HepG2 (cell line): Measurements from ENCODE around the gene WASHC3. TPM values are rescaled to one million over a fixed set of nuclear protein-coding genes. Genes with fewer than 3 reads are reported as not detected.
A peak's percentile ranks its signal among the peaks of the same experiment; 100 is the strongest.

ENCODE experiments used
- CREM ChIP-seq, 2 experiments: sonication (generic) in 1 of 2; formaldehyde crosslinking in 1 of 2; IDR thresholded peaks; 2 replicates each; pipeline versions ENCODE4 v1.4.0 to v1.6.1; 2016 to 2020; ENCODE audit warnings: antibody characterized with exemption in 1 of 2, mild to moderate bottlenecking in 1 of 2, missing genetic modification reagents in 1 of 2
- ELF3 ChIP-seq: IDR thresholded peaks from 2 replicates; pipeline ENCODE4 v1.6.1; 2016; ENCODE audit warnings: missing genetic modification reagents, missing compliant biosample characterization
- ETV6 ChIP-seq: sonication (generic); formaldehyde crosslinking; conservative IDR thresholded peaks from 2 replicates; pipeline ENCODE4 v1.4.0; 2020; ENCODE audit warnings: missing genetic modification reagents
- FOXA1 ChIP-seq, 2 experiments: fragments of 450-650 bp in 1 of 2; sonication (generic) in 1 of 2; formaldehyde crosslinking in 1 of 2; IDR thresholded peaks; 2 replicates each; pipeline versions ENCODE4 v1.4.0 to v1.6.1; 2016 to 2020; ENCODE audit warnings: missing genetic modification reagents in 1 of 2
- FOXA3 ChIP-seq: IDR thresholded peaks from 2 replicates; pipeline ENCODE4 v1.6.1; 2016; ENCODE audit warnings: missing genetic modification reagents, missing compliant biosample characterization
- FOXK1 ChIP-seq: sonication (generic); formaldehyde crosslinking; IDR thresholded peaks from 2 replicates; pipeline ENCODE4 v1.4.0; 2020; ENCODE audit warnings: low read depth, missing genetic modification reagents, borderline replicate concordance
- GLMP ChIP-seq: sonication (generic); formaldehyde crosslinking; IDR thresholded peaks from 2 replicates; pipeline ENCODE4 v1.9.0; 2021; ENCODE audit warnings: missing genetic modification reagents, mild to moderate bottlenecking, borderline replicate concordance
- HNRNPL ChIP-seq: fragments of 200-400 bp; formaldehyde crosslinking; IDR thresholded peaks from 2 replicates; pipeline ENCODE4 v1.6.1; 2017; ENCODE audit warnings: mild to moderate bottlenecking, low read depth, low read length
- HOXD1 ChIP-seq: sonication (generic); formaldehyde crosslinking; IDR thresholded peaks from 2 replicates; pipeline ENCODE4 v1.5.0; 2020; ENCODE audit warnings: missing genetic modification reagents
- JUND ChIP-seq: sonication (generic); formaldehyde crosslinking; IDR thresholded peaks from 2 replicates; pipeline ENCODE4 v1.8.0; 2022; ENCODE audit warnings: mild to moderate bottlenecking, missing genetic modification reagents
- KLF16 ChIP-seq, 2 experiments: sonication (generic) in 1 of 2; formaldehyde crosslinking in 1 of 2; IDR thresholded peaks; 2 replicates each; pipeline versions ENCODE4 v1.6.1 to v1.8.0; 2016 to 2023; ENCODE audit warnings: missing genetic modification reagents in 2 of 2, missing compliant biosample characterization in 1 of 2
- MED8 ChIP-seq: sonication (generic); formaldehyde crosslinking; IDR thresholded peaks from 2 replicates; pipeline ENCODE4 v1.8.1; 2023; ENCODE audit warnings: mild to moderate bottlenecking, missing genetic modification reagents; ENCODE audit not compliant: insufficient replicate concordance
- PHF21A ChIP-seq: sonication (generic); formaldehyde crosslinking; IDR thresholded peaks from 2 replicates; pipeline ENCODE4 v1.5.0; 2020; ENCODE audit warnings: mild to moderate bottlenecking, missing genetic modification reagents
- RBM22 ChIP-seq: fragments of 200-400 bp; formaldehyde crosslinking; optimal IDR thresholded peaks from 2 replicates; pipeline ENCODE3; 2017; ENCODE audit warnings: mild to moderate bottlenecking, low read length, moderate library complexity
- RXRA ChIP-seq: sonication (generic); formaldehyde crosslinking; IDR thresholded peaks from 2 replicates; pipeline ENCODE4 v1.5.1; 2020; ENCODE audit warnings: missing genetic modification reagents
- SIX1 ChIP-seq: sonication (generic); formaldehyde crosslinking; IDR thresholded peaks from 2 replicates; pipeline ENCODE4 v1.4.0; 2020; ENCODE audit warnings: missing genetic modification reagents, borderline replicate concordance
- SKI ChIP-seq: fragments of 450-650 bp; IDR thresholded peaks from one replicate; pipeline ENCODE4 v1.6.1; 2018; ENCODE audit warnings: mild to moderate bottlenecking; ENCODE audit not compliant: partially characterized antibody
- SNRNP70 ChIP-seq: fragments of 200-400 bp; formaldehyde crosslinking; IDR thresholded peaks from 2 replicates; pipeline ENCODE4 v1.6.1; 2017; ENCODE audit warnings: mild to moderate bottlenecking, low read depth, low read length, moderate library complexity
- TBP ChIP-seq: sonication (generic); formaldehyde crosslinking; IDR thresholded peaks from 2 replicates; pipeline ENCODE4 v1.5.0; 2020; ENCODE audit warnings: missing genetic modification reagents
- THAP11 ChIP-seq: IDR thresholded peaks from 2 replicates; pipeline ENCODE4 v1.6.1; 2016; ENCODE audit warnings: missing biosample characterization, missing genetic modification reagents
- ZBTB3 ChIP-seq: sonication (generic); formaldehyde crosslinking; IDR thresholded peaks from 2 replicates; pipeline ENCODE4 v1.4.0; 2020; ENCODE audit warnings: low read depth, mild to moderate bottlenecking, moderate library complexity, missing genetic modification reagents, borderline replicate concordance
- ZC3H4 ChIP-seq: sonication (generic); formaldehyde crosslinking; IDR thresholded peaks from 2 replicates; pipeline ENCODE4 v1.4.0; 2020; ENCODE audit warnings: missing genetic modification reagents, borderline replicate concordance
- ZFP1 ChIP-seq: IDR thresholded peaks from 2 replicates; pipeline ENCODE4 v1.6.1; 2016
- ZNF230 ChIP-seq: sonication (generic); formaldehyde crosslinking; IDR thresholded peaks from 2 replicates; pipeline ENCODE4 v1.4.0; 2020; ENCODE audit warnings: mild to moderate bottlenecking, missing genetic modification reagents
- ZNF530 ChIP-seq: sonication (generic); formaldehyde crosslinking; IDR thresholded peaks from 2 replicates; pipeline ENCODE4 v1.5.0; 2020; ENCODE audit warnings: low read depth, mild to moderate bottlenecking, missing genetic modification reagents
- ZNF556 ChIP-seq: sonication (generic); formaldehyde crosslinking; IDR thresholded peaks from 2 replicates; pipeline ENCODE4 v1.4.0; 2020; ENCODE audit warnings: mild to moderate bottlenecking, missing genetic modification reagents, borderline replicate concordance
- ZNF567 ChIP-seq: sonication (generic); formaldehyde crosslinking; IDR thresholded peaks from 2 replicates; pipeline ENCODE4 v1.8.1; 2023; ENCODE audit warnings: mild to moderate bottlenecking, missing genetic modification reagents, borderline replicate concordance
- ZNF678 ChIP-seq: sonication (generic); formaldehyde crosslinking; IDR thresholded peaks from 2 replicates; pipeline ENCODE4 v1.4.0; 2020; ENCODE audit warnings: mild to moderate bottlenecking, missing genetic modification reagents
- ZNF766 ChIP-seq: sonication (generic); formaldehyde crosslinking; IDR thresholded peaks from 2 replicates; pipeline ENCODE4 v1.5.0; 2020; ENCODE audit warnings: missing genetic modification reagents, borderline replicate concordance
- ZNF773 ChIP-seq: sonication (generic); formaldehyde crosslinking; IDR thresholded peaks from 2 replicates; pipeline ENCODE4 v1.4.0; 2020; ENCODE audit warnings: missing genetic modification reagents, borderline replicate concordance
- ZNF782 ChIP-seq: sonication (generic); formaldehyde crosslinking; IDR thresholded peaks from 2 replicates; pipeline ENCODE4 v1.4.0; 2020; ENCODE audit warnings: missing genetic modification reagents, mild to moderate bottlenecking, borderline replicate concordance
- ZSCAN9 ChIP-seq: IDR thresholded peaks from 2 replicates; pipeline ENCODE4 v1.6.1; 2016; ENCODE audit warnings: borderline replicate concordance
- polyA plus RNA-seq, 8 experiments: library from polyadenylated mRNA; depleted of rRNA in 3 of 8; stranded (reverse) in 7 of 8; unstranded in 1 of 8; fragments of >200 nt; fragmentation: Illumina TruSeq in 4 of 8; extraction: Trizol in 4 of 8; gene quantifications; 2 replicates each; pipeline versions ENCODE4 v1.2.1 to v1.2.3, GENCODE V29; 2011 to 2016; ENCODE audit warnings: low read depth in 4 of 8, missing spikeins in 1 of 8, mixed read lengths in 1 of 8; ENCODE audit not compliant: insufficient read depth in 1 of 8
- total RNA-seq, 5 experiments: library from RNA; depleted of rRNA; stranded (reverse); fragments of >200 nt; fragmentation: Illumina TruSeq; extraction: Trizol; gene quantifications; 2 replicates each; pipeline ENCODE4 v1.2.3, GENCODE V29; 2016; ENCODE audit warnings: low read depth in 1 of 5

The WASHC3 gene
- total and polyA plus RNA-seq, 2 of the 13 experiments (the other 11 are each of a cell fraction or from before 2014, with no cell fraction given), result 32.7 to 47.3 TPM

- peak; percentile 94 for TF ChIP-seq CREM (IDR thresholded peaks at IDR 0.05)
- no peak for TF ChIP-seq CREM (CRISPR knock-in tag; IDR thresholded peaks at IDR 0.05)
- TF ChIP-seq SIX1 (CRISPR knock-in tag), result peak; percentile 75; the same call in 1 of the 2 replicates
- TF ChIP-seq ZFP1 (CRISPR knock-in tag), result 0 out of 2 replicates have a peak, but pooled peaks have one; percentile 35
- no peak for TF ChIP-seq SNRNP70
- peak in 1 of 2 experiments; percentile 50; a peak in 1 of 4 replicates for TF ChIP-seq KLF16 (CRISPR knock-in tag; IDR thresholded peaks at IDR 0.05)
- peak; percentile 95 for TF ChIP-seq FOXA3 (CRISPR knock-in tag)
- peak; percentile 67; the same call in 1 of the 2 replicates for TF ChIP-seq FOXK1
- TF ChIP-seq ZNF766 (CRISPR knock-in tag), result no peak
- TF ChIP-seq PHF21A (CRISPR knock-in tag), result 0 out of 2 replicates have a peak, but pooled peaks have one; percentile 25
- no peak for TF ChIP-seq JUND (CRISPR knock-in tag)
- TF ChIP-seq RXRA, result no peak; the same call in 1 of the 2 replicates
- peak; percentile 18 for TF ChIP-seq SKI
- TF ChIP-seq ZNF678 (CRISPR knock-in tag), result no peak
- TF ChIP-seq ZSCAN9 (CRISPR knock-in tag), result peak; percentile 24; the same call in 1 of the 2 replicates
- TF ChIP-seq ZNF567, result no peak
- peak; percentile 84 for TF ChIP-seq FOXA1 (IDR thresholded peaks at IDR 0.05)
- peak; percentile 89 for TF ChIP-seq FOXA1 (CRISPR knock-in tag; IDR thresholded peaks at IDR 0.05)
- no peak for TF ChIP-seq HOXD1
- TF ChIP-seq ZNF530 (CRISPR knock-in tag), result no peak
- no peak for TF ChIP-seq MED8 (CRISPR knock-in tag)
- no peak for TF ChIP-seq HNRNPL
- no peak for TF ChIP-seq ETV6 (CRISPR knock-in tag)
- no peak for TF ChIP-seq RBM22
- no peak for TF ChIP-seq ZC3H4 (CRISPR knock-in tag)
- TF ChIP-seq ZBTB3, result peak; percentile 39; the same call in 1 of the 2 replicates
- TF ChIP-seq ELF3 (CRISPR knock-in tag), result peak; percentile 49
- TF ChIP-seq ZNF773, result no peak
- no peak for TF ChIP-seq ZNF782 (CRISPR knock-in tag)
- TF ChIP-seq THAP11, result peak; percentile 76
- TF ChIP-seq ZNF556 (CRISPR knock-in tag), result no peak
- no peak for TF ChIP-seq ZNF230
- no peak for TF ChIP-seq TBP (CRISPR knock-in tag)
- no peak for TF ChIP-seq GLMP (CRISPR knock-in tag)
Measured at GRCh38 chr12:102059343-102059742, 2.4 kb downstream of the WASHC3 start (continued).
